ENCODE measurements around the gene MBOAT1.

DNA sequence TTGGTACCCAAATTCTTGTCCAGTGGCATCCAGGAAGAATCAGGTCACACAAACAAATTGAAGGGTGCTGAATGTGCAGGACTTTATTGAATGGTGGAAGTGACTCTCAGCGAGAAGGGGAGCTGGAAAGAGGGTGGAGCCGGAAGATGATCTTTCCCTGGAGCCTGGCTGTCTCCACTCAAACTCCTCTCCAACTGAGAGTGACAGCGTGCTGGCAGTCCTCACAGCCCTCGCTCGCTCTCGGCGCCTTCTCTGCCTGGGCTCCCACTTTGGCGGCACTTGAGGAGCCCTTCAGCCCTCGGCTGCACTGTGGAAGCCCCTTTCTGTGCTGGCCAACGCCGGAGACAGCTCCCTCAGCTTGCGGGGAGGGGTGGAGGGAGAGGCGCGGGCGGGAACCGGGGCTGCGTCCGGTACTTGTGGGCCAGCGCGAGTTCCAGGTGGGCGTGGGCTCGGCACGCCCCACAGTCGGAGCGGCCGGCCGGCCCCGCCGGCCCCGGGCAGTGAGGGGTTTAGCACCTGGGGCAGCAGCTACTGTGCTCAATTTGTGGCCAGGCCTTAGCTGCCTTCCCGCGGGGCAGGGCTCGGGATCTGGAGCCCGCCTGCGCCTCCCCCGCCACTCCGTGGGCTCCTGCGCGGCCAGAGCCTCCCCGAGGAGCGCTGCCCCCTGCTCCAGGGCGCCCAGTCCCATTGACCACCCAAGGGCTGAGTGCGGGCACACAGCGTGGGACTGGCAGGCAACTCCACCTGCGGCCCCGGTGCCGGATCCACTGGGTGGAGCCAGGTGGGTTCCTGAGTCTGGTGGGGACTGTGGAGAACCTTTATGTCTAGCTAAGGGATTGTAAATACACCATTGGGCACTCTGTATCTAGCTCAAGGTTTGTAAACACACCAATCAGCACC is 26.7 kb upstream of the MBOAT1 start:
- TF ChIP-seq, protein P1, sequence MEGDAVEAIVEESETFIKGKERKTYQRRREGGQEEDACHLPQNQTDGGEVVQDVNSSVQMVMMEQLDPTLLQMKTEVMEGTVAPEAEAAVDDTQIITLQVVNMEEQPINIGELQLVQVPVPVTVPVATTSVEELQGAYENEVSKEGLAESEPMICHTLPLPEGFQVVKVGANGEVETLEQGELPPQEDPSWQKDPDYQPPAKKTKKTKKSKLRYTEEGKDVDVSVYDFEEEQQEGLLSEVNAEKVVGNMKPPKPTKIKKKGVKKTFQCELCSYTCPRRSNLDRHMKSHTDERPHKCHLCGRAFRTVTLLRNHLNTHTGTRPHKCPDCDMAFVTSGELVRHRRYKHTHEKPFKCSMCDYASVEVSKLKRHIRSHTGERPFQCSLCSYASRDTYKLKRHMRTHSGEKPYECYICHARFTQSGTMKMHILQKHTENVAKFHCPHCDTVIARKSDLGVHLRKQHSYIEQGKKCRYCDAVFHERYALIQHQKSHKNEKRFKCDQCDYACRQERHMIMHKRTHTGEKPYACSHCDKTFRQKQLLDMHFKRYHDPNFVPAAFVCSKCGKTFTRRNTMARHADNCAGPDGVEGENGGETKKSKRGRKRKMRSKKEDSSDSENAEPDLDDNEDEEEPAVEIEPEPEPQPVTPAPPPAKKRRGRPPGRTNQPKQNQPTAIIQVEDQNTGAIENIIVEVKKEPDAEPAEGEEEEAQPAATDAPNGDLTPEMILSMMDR (IDR thresholded peaks at IDR 0.05) = no peak
- TF ChIP-seq EP300 (IDR thresholded peaks at IDR 0.05) (no peak), POLR2A (IDR thresholded peaks at IDR 0.05) (no peak)

Data from suprapubic skin (tissue), 3 donors.